K562 (cell line): Measurements from ENCODE around the gene DUS1L. TPM values are rescaled to one million over a fixed set of nuclear protein-coding genes. Genes with fewer than 3 reads are reported as not detected.
A peak's percentile ranks its signal among the peaks of the same experiment; 100 is the strongest.

Experiments
- BRD9 ChIP-seq: fragments of 450-650 bp; IDR thresholded peaks from 2 replicates; pipeline ENCODE4 v1.6.1; 2018; ENCODE audit warnings: low read depth; ENCODE audit not compliant: partially characterized antibody
- EHMT2 ChIP-seq: fragments of 450-650 bp; IDR thresholded peaks from 2 replicates; pipeline ENCODE4 v1.6.1; 2018; ENCODE audit warnings: antibody characterized with exemption
- ETV6 ChIP-seq, 3 experiments: fragments of 150-350 bp in 1 of 3; sonication (generic) in 1 of 3; formaldehyde crosslinking in 1 of 3; IDR thresholded peaks; 2 replicates each; pipeline versions ENCODE4 v1.6.1 to v1.8.0; 2014 to 2022; ENCODE audit warnings: borderline replicate concordance in 2 of 3, low read depth in 2 of 3, antibody characterized with exemption in 1 of 3, low read length in 1 of 3, mild to moderate bottlenecking in 1 of 3, missing genetic modification reagents in 1 of 3
- HNRNPK ChIP-seq: fragments of 200-400 bp; formaldehyde crosslinking; IDR thresholded peaks from one replicate; pipeline ENCODE4 v1.6.1; 2018; ENCODE audit warnings: mild to moderate bottlenecking, low read depth, low read length; ENCODE audit not compliant: poor library complexity, severe bottlenecking
- MAFF ChIP-seq: IDR thresholded peaks from 2 replicates; pipeline ENCODE4 v1.6.1; 2012; ENCODE audit warnings: low read length, improper control_type of control experiment
- MCM3 ChIP-seq: fragments of 450-650 bp; IDR thresholded peaks from 2 replicates; pipeline ENCODE4 v1.6.1; 2016
- MTF1 ChIP-seq: fragments of 250-450 bp; sonication (Bioruptor Pico); IDR thresholded peaks from 2 replicates; pipeline ENCODE4 v1.9.0; 2021; ENCODE audit warnings: moderate library complexity, mild to moderate bottlenecking, inconsistent platforms, borderline replicate concordance
- NONO ChIP-seq, 2 experiments: fragments of 200-400 bp in 1 of 2; fragments of 450-650 bp in 1 of 2; formaldehyde crosslinking in 1 of 2; IDR thresholded peaks; 2 replicates each; pipeline ENCODE4 v1.6.1; 2017; ENCODE audit warnings: low read depth in 2 of 2, mild to moderate bottlenecking in 2 of 2, moderate library complexity in 2 of 2, low read length in 1 of 2
- NR1H2 ChIP-seq: sonication (generic); formaldehyde crosslinking; IDR thresholded peaks from 2 replicates; pipeline ENCODE4 v1.4.0; 2020; ENCODE audit warnings: mild to moderate bottlenecking, missing genetic modification reagents
- NR2C1 ChIP-seq, 2 experiments: fragments of 450-650 bp; IDR thresholded peaks; 2 replicates each; pipeline ENCODE4 v1.6.1; 2017; ENCODE audit warnings: mild to moderate bottlenecking in 2 of 2, antibody characterized with exemption in 1 of 2, inconsistent platforms in 1 of 2, missing compliant biosample characterization in 1 of 2, missing genetic modification characterization in 1 of 2
- NR2C2 ChIP-seq, 2 experiments: fragments of 200-800 bp in 1 of 2; sonication (Bioruptor generic) in 1 of 2; sonication (generic) in 1 of 2; formaldehyde crosslinking in 1 of 2; IDR thresholded peaks; 2 replicates each; pipeline versions ENCODE4 v1.6.1 to v1.8.0; 2016 to 2022; ENCODE audit warnings: mild to moderate bottlenecking in 1 of 2, missing compliant biosample characterization in 1 of 2, missing genetic modification characterization in 1 of 2, missing genetic modification reagents in 1 of 2
- PHTF2 ChIP-seq: fragments of 250-450 bp; sonication (Bioruptor Pico); IDR thresholded peaks from 2 replicates; pipeline ENCODE4 v1.5.0; 2021; ENCODE audit warnings: mild to moderate bottlenecking
- PTRF ChIP-seq: fragments of 450-650 bp; IDR thresholded peaks from 2 replicates; pipeline ENCODE4 v1.6.1; 2016; ENCODE audit warnings: mild to moderate bottlenecking, missing genetic modification characterization, missing compliant biosample characterization
- RUNX1 ChIP-seq: sonication (generic); IDR thresholded peaks from 2 replicates; pipeline ENCODE4 v1.6.1; 2016; ENCODE audit warnings: antibody characterized with exemption, low read depth
- SAFB2 ChIP-seq: fragments of 200-400 bp; formaldehyde crosslinking; IDR thresholded peaks from 2 replicates; pipeline ENCODE4 v1.6.1; 2018; ENCODE audit warnings: borderline replicate concordance, low read length, low read depth, moderate library complexity; ENCODE audit not compliant: severe bottlenecking
- SMAD4 ChIP-seq: fragments of 250-450 bp; sonication (Bioruptor Pico); conservative IDR thresholded peaks from 2 replicates; pipeline ENCODE4 v1.8.0; 2021; ENCODE audit warnings: inconsistent platforms, mild to moderate bottlenecking, moderate library complexity
- THRA ChIP-seq: fragments of 450-650 bp; IDR thresholded peaks from 2 replicates; pipeline ENCODE4 v1.6.1; 2017; ENCODE audit warnings: mild to moderate bottlenecking, moderate library complexity
- TSC22D4 ChIP-seq: fragments of 450-650 bp; IDR thresholded peaks from 2 replicates; pipeline ENCODE4 v1.6.1; 2016; ENCODE audit warnings: missing genetic modification characterization, missing biosample characterization, control low read depth
- U2AF1 ChIP-seq: fragments of 200-400 bp; formaldehyde crosslinking; optimal IDR thresholded peaks from 2 replicates; pipeline ENCODE3; 2017; ENCODE audit warnings: mild to moderate bottlenecking, low read depth, low read length, moderate library complexity
- ZBTB7A ChIP-seq: IDR thresholded peaks from 2 replicates; pipeline ENCODE4 v1.6.1; 2011; ENCODE audit warnings: low read depth, mild to moderate bottlenecking, low read length, moderate library complexity, borderline replicate concordance; ENCODE audit not compliant: control insufficient read depth
- ZKSCAN1 ChIP-seq: fragments of 150-350 bp; IDR thresholded peaks from 2 replicates; pipeline ENCODE4 v1.6.1; 2016; ENCODE audit warnings: low read depth, low read length
- ZMIZ1 ChIP-seq, 2 experiments: fragments of 150-350 bp in 1 of 2; IDR thresholded peaks; 2 replicates each; pipeline ENCODE4 v1.6.1; 2012 to 2016; ENCODE audit warnings: low read depth in 2 of 2, low read length in 2 of 2, mild to moderate bottlenecking in 1 of 2, moderate library complexity in 1 of 2
- ZNF133 ChIP-seq: fragments of 250-450 bp; sonication (Bioruptor Pico); IDR thresholded peaks from 2 replicates; pipeline ENCODE4 v1.4.0; 2020; ENCODE audit warnings: mild to moderate bottlenecking
- polyA plus RNA-seq, 8 experiments: library from polyadenylated mRNA; depleted of rRNA in 4 of 8; stranded (reverse) in 5 of 8; unstranded in 3 of 8; fragments of >200 nt; fragmentation: Nextera tagmentation in 2 of 8; fragmentation: Illumina TruSeq in 1 of 8; extraction: Ambion mirVana in 2 of 8; extraction: Trizol in 1 of 8; gene quantifications; 2 replicates each; pipeline versions ENCODE4 v1.2.1 to v1.2.3, GENCODE V29; 2011 to 2014; ENCODE audit warnings: inconsistent platforms in 1 of 8, missing spikeins in 1 of 8
- total RNA-seq, 7 experiments: library from RNA; depleted of rRNA in 6 of 7; stranded (reverse); fragments of >200 nt in 6 of 7; fragmentation: Illumina TruSeq in 2 of 7; extraction: Trizol in 2 of 7; gene quantifications; 2 replicates each; pipeline versions ENCODE4 v1.2.1 to v1.2.3, GENCODE V29; 2011 to 2021; ENCODE audit warnings: low replicate concordance in 1 of 7

The DUS1L gene
- total and polyA plus RNA-seq, 9 of the 15 experiments (the other 6 are each of a cell fraction or from before 2014, with no cell fraction given), result 7.8 to 210 (median 83.9) TPM

GRCh38 chr17:82051776-82052637 lies 13.6 kb downstream of the DUS1L start, which contains the start of the genes GPS1 and RFNG (continued):
- TF ChIP-seq ZMIZ1 (IDR thresholded peaks at IDR 0.05; ENCODE audit: low read depth in 2 of 2, low read length in 2 of 2), result no peak
- no peak for TF ChIP-seq MCM3
- TF ChIP-seq NONO (IDR thresholded peaks at IDR 0.05; ENCODE audit: low read depth in 2 of 2, low read length in 1 of 2), result peak in 1 of 2 experiments; percentile 67; a peak in 1 of 4 replicates
- no peak for TF ChIP-seq NR1H2 (CRISPR knock-in tag)
- TF ChIP-seq MTF1 (CRISPR knock-in tag), result no peak
- no peak for TF ChIP-seq MAFF
- TF ChIP-seq HNRNPK, result no peak
- no peak for TF ChIP-seq ETV6 (IDR thresholded peaks at IDR 0.05; ENCODE audit: borderline replicate concordance in 1 of 2, low read depth in 2 of 2, low read length in 1 of 2)
- TF ChIP-seq ETV6 (CRISPR knock-in tag; IDR thresholded peaks at IDR 0.05; ENCODE audit: borderline replicate concordance), result no peak
- no peak for TF ChIP-seq RUNX1
- peak; percentile 80; the same call in 1 of the 2 replicates for TF ChIP-seq ZBTB7A
- no peak for TF ChIP-seq SMAD4
- no peak for TF ChIP-seq ZNF133
- TF ChIP-seq TSC22D4 (tag), result no peak
- no peak for TF ChIP-seq PHTF2 (CRISPR knock-in tag)
- TF ChIP-seq NR2C1 (IDR thresholded peaks at IDR 0.05), result peak; percentile 95
- peak; percentile 96 for TF ChIP-seq NR2C1 (tag; IDR thresholded peaks at IDR 0.05)
- no peak for TF ChIP-seq BRD9
- no peak for TF ChIP-seq THRA
- TF ChIP-seq SAFB2, result no peak
- no peak for TF ChIP-seq U2AF1
- no peak for TF ChIP-seq ZKSCAN1
- TF ChIP-seq NR2C2 (CRISPR knock-in tag; IDR thresholded peaks at IDR 0.05), result peak; percentile 98
- peak; percentile 100 for TF ChIP-seq NR2C2 (tag; IDR thresholded peaks at IDR 0.05)
- TF ChIP-seq EHMT2, result no peak
- no peak for TF ChIP-seq PTRF (tag)
